Pons (tissue), 1 donor: ENCODE results near the gene ICA1.
"Not testable (repeated sequence)": the region's sequence is repeated elsewhere in the genome, so short reads cannot be mapped to it uniquely, and the experiment has no call there.

Experiments used
- DNase-seq: peaks from one replicate; pipeline ENCODE4 v3.0.0-alpha.2; 2016; ENCODE audit warnings: low spot score

ICA1 gene

GRCh38 chr7:8094164-8095140 lies 167.5 kb downstream of the ICA1 start:
- no peak for DNase-seq

- no peak for DNase-seq
Observed at GRCh38 chr7:8092140-8092539, 169.8 kb downstream of the ICA1 start.

GRCh38 chr7:8089036-8089780 lies 172.8 kb downstream of the ICA1 start:
- no peak for DNase-seq

GRCh38 chr7:8086239-8086638 lies 175.7 kb downstream of the ICA1 start:
- DNase-seq: no peak

GRCh38 chr7:8085420-8085819 lies 176.5 kb downstream of the ICA1 start:
- DNase-seq: no peak

- no peak for DNase-seq
Observed at GRCh38 chr7:8084836-8085235, 177.1 kb downstream of the ICA1 start.

- no peak for DNase-seq
Observed at GRCh38 chr7:8082762-8083161, 179.2 kb downstream of the ICA1 start.

- no peak for DNase-seq
Observed at GRCh38 chr7:8078418-8078817, 183.5 kb downstream of the ICA1 start.

- no peak for DNase-seq
Observed at GRCh38 chr7:8070451-8071180, 191.4 kb downstream of the ICA1 start.

GRCh38 chr7:8068892-8069686 lies 192.9 kb downstream of the ICA1 start:
- DNase-seq: peak; percentile 37

- DNase-seq: no peak
Observed at GRCh38 chr7:8065356-8065813, 196.6 kb downstream of the ICA1 start.

GRCh38 chr7:8064828-8065227 lies 197.1 kb downstream of the ICA1 start:
- no peak for DNase-seq

- DNase-seq: no peak
Observed at GRCh38 chr7:8063706-8064297, 198.2 kb downstream of the ICA1 start.

GRCh38 chr7:8063300-8063699 lies 198.7 kb downstream of the ICA1 start:
- DNase-seq: not testable (repeated sequence)
